ENCODE data around the gene PIP5K1B. TPM values are rescaled to one million over a fixed set of nuclear protein-coding genes. Genes with fewer than 3 reads are reported as not detected.

PIP5K1B gene
- total RNA-seq, 1 experiment from 2014 or later: 0.20 TPM

DNA sequence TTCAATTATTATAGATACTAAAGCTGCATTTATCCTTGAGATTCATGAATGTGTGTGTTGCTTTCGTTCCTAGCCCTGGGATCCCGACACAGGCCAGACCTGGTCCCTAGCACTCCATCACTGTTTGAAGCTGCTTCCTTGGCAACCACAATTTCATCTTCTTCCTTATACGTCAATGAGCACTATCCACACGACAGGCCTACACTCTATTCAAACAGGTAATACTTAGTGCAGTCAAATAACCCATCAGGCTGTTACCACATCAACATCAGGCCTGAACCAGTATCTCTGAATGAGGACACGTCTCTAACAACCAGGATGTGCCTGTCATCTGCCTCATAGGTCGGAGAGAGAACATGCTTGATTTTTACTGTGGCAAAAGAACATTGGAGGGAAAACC lies 235.5 kb downstream of the PIP5K1B start:
- intact Hi-C loops (cut with micrococcal nuclease): loop anchor here (10.0 kb wide), 1 partner anchor 186 kb away; no protein-coding TSS in a partner anchor
- no peaks in the 10 kb centered on the region for H3K9me3 ChIP-seq (ENCODE audit: control insufficient read depth in 1 of 2, insufficient read depth in 1 of 2, low read depth in 1 of 2, low read length in 2 of 2)
- no TSS peak for BruUV-seq (replicated peaks)
- no peak for DNase-seq (ENCODE audit: low read depth, low spot score)
- H3K27ac ChIP-seq (ENCODE audit: low read depth, low read length): no peak overlapping the region
- H3K9me2 ChIP-seq (ENCODE audit: insufficient read depth): no peaks in the 10 kb centered on the region
- no peak overlapping the region for H3K4me2 ChIP-seq (ENCODE audit: low read length)
- TF ChIP-seq EGR1 (IDR thresholded peaks at IDR 0.05; ENCODE audit: low read depth) (no peak), POLR2A (IDR thresholded peaks at IDR 0.05; ENCODE audit: borderline replicate concordance, extremely low read depth, insufficient read depth, insufficient read length) (no peak), REST (IDR thresholded peaks at IDR 0.05; ENCODE audit: low read depth) (no peak), SRF (IDR thresholded peaks at IDR 0.05; ENCODE audit: low read depth) (no peak), SIN3A (IDR thresholded peaks at IDR 0.05; ENCODE audit: low read depth) (no peak), CEBPB (IDR thresholded peaks at IDR 0.05; ENCODE audit: low read depth) (no peak), EZH2 (IDR thresholded peaks at IDR 0.05) (no peak), TCF7L2 (IDR thresholded peaks at IDR 0.05; ENCODE audit: borderline replicate concordance, extremely low read depth, insufficient read depth, insufficient read length) (no peak), EZH2phosphoT487 (IDR thresholded peaks at IDR 0.05; ENCODE audit: borderline replicate concordance) (no peak), SP1 (IDR thresholded peaks at IDR 0.05; ENCODE audit: low read depth) (no peak), POLR2AphosphoS5 (IDR thresholded peaks at IDR 0.05; ENCODE audit: low read depth, low read length) (no peak), ZFX (IDR thresholded peaks at IDR 0.05) (no peak), RAD21 (IDR thresholded peaks at IDR 0.05; ENCODE audit: low read depth) (no peak), JUND (IDR thresholded peaks at IDR 0.05) (no peak), ELF1 (IDR thresholded peaks at IDR 0.05; ENCODE audit: borderline replicate concordance, low read depth) (no peak)
- TF ChIP-seq, protein P1, sequence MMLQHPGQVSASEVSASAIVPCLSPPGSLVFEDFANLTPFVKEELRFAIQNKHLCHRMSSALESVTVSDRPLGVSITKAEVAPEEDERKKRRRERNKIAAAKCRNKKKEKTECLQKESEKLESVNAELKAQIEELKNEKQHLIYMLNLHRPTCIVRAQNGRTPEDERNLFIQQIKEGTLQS (IDR thresholded peaks at IDR 0.05): no peak
- no peaks in the 10 kb centered on the region for H4K20me1 ChIP-seq (ENCODE audit: insufficient read depth)
- ChIA-PET POLR2A (no interaction called here), RAD21 (ENCODE audit: low non-redundant PET in 1 of 2, low total read pairs in 2 of 2, uncharacterized antibody in 2 of 2, unreplicated experiment in 2 of 2) (no interaction called here), CTCF (no interaction called here)
- no peak for ATAC-seq
- no peak overlapping the region for H3K4me3 ChIP-seq (replicated peaks in 1 of 2; ENCODE audit: low read depth in 1 of 2, low read length in 2 of 2)
- no peaks in the 10 kb centered on the region for H3K36me3 ChIP-seq (ENCODE audit: control insufficient read depth in 1 of 2, insufficient read depth in 2 of 2, low read length in 2 of 2)
- no peak overlapping the region for H2AFZ ChIP-seq (ENCODE audit: low read depth, low read length, poor library complexity, severe bottlenecking)
- no peaks in the 10 kb centered on the region for H3K4me1 ChIP-seq (ENCODE audit: control insufficient read depth in 1 of 2, insufficient read depth in 2 of 2, low read length in 2 of 2)
- no peaks in the 10 kb centered on the region for H3K79me2 ChIP-seq (ENCODE audit: insufficient read depth, low read length)
- H3K27me3 ChIP-seq (ENCODE audit: insufficient read depth, low read length): peaks cover 25% of the 10 kb centered on the region; the same call in 1 of the 2 replicates
- H3K9ac ChIP-seq (ENCODE audit: low read length): no peak overlapping the region

Measured in HCT116 (cell line).